HepG2 (cell line): ENCODE results near the gene RFFL. TPM values are rescaled to one million over a fixed set of nuclear protein-coding genes. Genes with fewer than 3 reads are reported as not detected.

Experiments used
- ATAC-seq: fragments of 200-7000 bp; cut with Tn5 transposase; 3 replicates; pipeline ENCODE4 v1.9.1; 2020; ENCODE audit warnings: mild to moderate bottlenecking, moderate library complexity
- BruUV-seq: library from RNA; stranded (reverse); fragments of 400-500 nt; replicated peaks from 2 replicates; lab custom pipeline; 2021; lab: Mats Ljungman, UMichigan
- CTCF ChIA-PET: fragments of 300-600 bp; formaldehyde crosslinking; extraction: SDS; loops from one replicate; lab custom pipeline; 2021; ENCODE audit warnings: low total read pairs, inconsistent platforms, low intra/inter-chr PET ratio; lab: Yijun Ruan, JAX
- POLR2A ChIA-PET: fragments of 350-600 bp; sonication (Branson Sonifier 250); formaldehyde crosslinking; loops from one replicate; lab custom pipeline; 2020; ENCODE audit warnings: antibody characterized with exemption, inconsistent platforms; lab: Yijun Ruan, JAX
- DNase-seq: peaks from one replicate; pipeline ENCODE4 v3.0.0-alpha.2; 2015; ENCODE audit warnings: low spot score
- FAIRE-seq: peaks from 3 replicates; lab custom pipeline; 2011; peaks lifted over from hg19 to GRCh38; lab: Jason Lieb, UNC
- H2AFZ ChIP-seq: one replicate; pipeline ENCODE4 v1.6.1; 2011; ENCODE audit warnings: low read length, inconsistent platforms
- H3K27ac ChIP-seq: fragments of 300-600 bp; 3 replicates; pipeline ENCODE4 v1.8.0; 2011; ENCODE audit warnings: mixed run types, mild to moderate bottlenecking, mixed read lengths, low read length, inconsistent platforms; ENCODE audit not compliant: insufficient read depth; ENCODE audit errors: extremely low read length
- H3K27me3 ChIP-seq, 2 experiments: fragments of 200-600 bp in 1 of 2; 2 replicates in 1 of 2; 3 replicates in 1 of 2; pipeline versions ENCODE4 v1.6.0 to v1.8.0; 2011; ENCODE audit warnings: low read length in 2 of 2, mild to moderate bottlenecking in 2 of 2, moderate library complexity in 2 of 2, inconsistent platforms in 1 of 2; ENCODE audit not compliant: insufficient read depth in 2 of 2, control insufficient read depth in 1 of 2
- H3K36me3 ChIP-seq, 2 experiments: fragments of 200-600 bp in 1 of 2; replicated peaks in 1 of 2; 2 replicates in 1 of 2; 3 replicates in 1 of 2; pipeline versions ENCODE4 v1.5.1 to v1.8.0; 2011; ENCODE audit warnings: low read length in 2 of 2, inconsistent platforms in 1 of 2; ENCODE audit not compliant: insufficient read depth in 2 of 2, control insufficient read depth in 1 of 2
- H3K4me1 ChIP-seq: 2 replicates; pipeline ENCODE4 v1.5.1; 2012; ENCODE audit warnings: low read length, inconsistent platforms; ENCODE audit not compliant: insufficient read depth
- H3K4me2 ChIP-seq: 2 replicates; pipeline ENCODE4 v1.6.0; 2011; ENCODE audit warnings: low read depth, low read length, inconsistent platforms
- H3K4me3 ChIP-seq, 3 experiments: fragments of 200-600 bp in 1 of 3; sonication (generic), shearing (Covaris generic) in 1 of 3; replicated peaks in 1 of 3; 2 replicates each; pipeline ENCODE4 v1.5.1; 2011 to 2016; ENCODE audit warnings: low read length in 3 of 3, inconsistent platforms in 2 of 3, low read depth in 2 of 3, mild to moderate bottlenecking in 2 of 3, control low read depth in 1 of 3, mixed read lengths in 1 of 3; ENCODE audit not compliant: insufficient read depth in 1 of 3
- H3K79me2 ChIP-seq: one replicate; pipeline ENCODE4 v1.6.1; 2011; ENCODE audit warnings: low read length, inconsistent platforms; ENCODE audit not compliant: insufficient read depth
- H3K9ac ChIP-seq: 2 replicates; pipeline ENCODE4 v1.6.0; 2011; ENCODE audit warnings: mild to moderate bottlenecking, low read depth, low read length, inconsistent platforms; ENCODE audit not compliant: insufficient read depth
- H3K9me3 ChIP-seq: 2 replicates; pipeline ENCODE4 v1.5.1; 2012; ENCODE audit warnings: mild to moderate bottlenecking, low read length
- H4K20me1 ChIP-seq: 2 replicates; pipeline ENCODE4 v1.6.0; 2011; ENCODE audit warnings: inconsistent platforms, mild to moderate bottlenecking, low read length, moderate library complexity; ENCODE audit not compliant: insufficient read depth
- AGO2 ChIP-seq: fragments of 200-400 bp; formaldehyde crosslinking; optimal IDR thresholded peaks from 2 replicates; pipeline ENCODE3; 2017; ENCODE audit warnings: mild to moderate bottlenecking, low read depth, low read length, moderate library complexity
- ATF4 ChIP-seq, 2 experiments: fragments of 450-650 bp in 1 of 2; sonication (generic) in 1 of 2; formaldehyde crosslinking; IDR thresholded peaks; 2 replicates each; pipeline versions ENCODE4 v1.5.0 to v1.8.0; 2020 to 2022; ENCODE audit warnings: mild to moderate bottlenecking in 1 of 2, missing genetic modification reagents in 1 of 2
- CCDC6 ChIP-seq: sonication (generic); formaldehyde crosslinking; IDR thresholded peaks from 2 replicates; pipeline ENCODE4 v1.8.1; 2022; ENCODE audit warnings: mild to moderate bottlenecking, missing genetic modification reagents, moderate library complexity
- HNRNPH1 ChIP-seq: fragments of 200-400 bp; formaldehyde crosslinking; optimal IDR thresholded peaks from 2 replicates; pipeline ENCODE3; 2017; ENCODE audit warnings: mild to moderate bottlenecking, low read depth, low read length
- KLF11 ChIP-seq: IDR thresholded peaks from 2 replicates; pipeline ENCODE4 v1.6.1; 2016; ENCODE audit warnings: missing compliant biosample characterization
- REL ChIP-seq: sonication (generic); formaldehyde crosslinking; conservative IDR thresholded peaks from 2 replicates; pipeline ENCODE4 v1.8.0; 2022; ENCODE audit warnings: mild to moderate bottlenecking, missing genetic modification reagents, moderate library complexity
- RFX5 ChIP-seq: IDR thresholded peaks from 2 replicates; pipeline ENCODE4 v1.6.1; 2011; ENCODE audit warnings: low read depth, low read length, improper control_type of control experiment
- SIN3A ChIP-seq: IDR thresholded peaks from 2 replicates; pipeline ENCODE4 v1.6.1; 2011; ENCODE audit warnings: low read depth, mild to moderate bottlenecking, control low read depth, low read length, borderline replicate concordance
- TAF1 ChIP-seq: sonication (generic); formaldehyde crosslinking; IDR thresholded peaks from 2 replicates; pipeline ENCODE4 v1.4.0; 2020; ENCODE audit warnings: missing genetic modification reagents
- ZNF234 ChIP-seq: sonication (generic); formaldehyde crosslinking; conservative IDR thresholded peaks from 2 replicates; pipeline ENCODE4 v1.5.1; 2020; ENCODE audit warnings: mild to moderate bottlenecking, missing genetic modification reagents
- ZNF260 ChIP-seq: sonication (generic); formaldehyde crosslinking; IDR thresholded peaks from 2 replicates; pipeline ENCODE4 v1.4.0; 2020; ENCODE audit warnings: missing genetic modification reagents, low read depth, mild to moderate bottlenecking, borderline replicate concordance
- ZNF441 ChIP-seq: sonication (generic); formaldehyde crosslinking; IDR thresholded peaks from 2 replicates; pipeline ENCODE4 v1.7.0; 2021; ENCODE audit warnings: missing genetic modification reagents, borderline replicate concordance
- ZNF772 ChIP-seq: sonication (generic); formaldehyde crosslinking; IDR thresholded peaks from 2 replicates; pipeline ENCODE4 v1.5.0; 2020; ENCODE audit warnings: mild to moderate bottlenecking, missing genetic modification reagents
- ZNF782 ChIP-seq: sonication (generic); formaldehyde crosslinking; IDR thresholded peaks from 2 replicates; pipeline ENCODE4 v1.4.0; 2020; ENCODE audit warnings: missing genetic modification reagents, mild to moderate bottlenecking, borderline replicate concordance
- ZNF879 ChIP-seq: sonication (generic); formaldehyde crosslinking; IDR thresholded peaks from 2 replicates; pipeline ENCODE4 v1.8.1; 2023; ENCODE audit warnings: missing genetic modification reagents
- WGBS: methylation state at CpG from one replicate; pipeline ENCODE4 v1.1.6; 2017; ENCODE audit warnings: low lambda C conversion rate; 5-methylcytosine and 5-hydroxymethylcytosine counted together
- in situ Hi-C: cut with HindIII; loops from 2 replicates; pipeline ENCODE4 v1.10.0; 2017; ENCODE audit warnings: low pct_unique_long_range_greater_than_20kb; ENCODE audit not compliant: extremely low pct_ligation_motif_present
- intact Hi-C: fragments of 100-400 bp; cut with micrococcal nuclease; formaldehyde crosslinking; loops from one replicate; pipeline ENCODE4 v1.10.0; 2022; ENCODE audit not compliant: unreplicated experiment
- polyA plus RNA-seq, 8 experiments: library from polyadenylated mRNA; depleted of rRNA in 3 of 8; stranded (reverse) in 7 of 8; unstranded in 1 of 8; fragments of >200 nt; fragmentation: Illumina TruSeq in 4 of 8; extraction: Trizol in 4 of 8; gene quantifications; 2 replicates each; pipeline versions ENCODE4 v1.2.1 to v1.2.3, GENCODE V29; 2011 to 2016; ENCODE audit warnings: low read depth in 4 of 8, missing spikeins in 1 of 8, mixed read lengths in 1 of 8; ENCODE audit not compliant: insufficient read depth in 1 of 8
- total RNA-seq, 5 experiments: library from RNA; depleted of rRNA; stranded (reverse); fragments of >200 nt; fragmentation: Illumina TruSeq; extraction: Trizol; gene quantifications; 2 replicates each; pipeline ENCODE4 v1.2.3, GENCODE V29; 2016; ENCODE audit warnings: low read depth in 1 of 5
- TF ChIP-seq, protein P1 (sequence below): sonication (generic); formaldehyde crosslinking; IDR thresholded peaks from 2 replicates; pipeline ENCODE4 v1.5.0; 2020; ENCODE audit warnings: mild to moderate bottlenecking, missing genetic modification reagents
- TF ChIP-seq, protein P2 (sequence below): sonication (generic); formaldehyde crosslinking; IDR thresholded peaks from 2 replicates; pipeline ENCODE4 v1.5.0; 2020; ENCODE audit warnings: missing genetic modification reagents, mild to moderate bottlenecking, borderline replicate concordance
- TF ChIP-seq, protein P3 (sequence below): sonication (generic); formaldehyde crosslinking; IDR thresholded peaks from 2 replicates; pipeline ENCODE4 v1.4.0; 2020; ENCODE audit warnings: low read depth, mild to moderate bottlenecking, missing genetic modification reagents
- TF ChIP-seq, protein P4 (sequence below): sonication (generic); formaldehyde crosslinking; IDR thresholded peaks from 2 replicates; pipeline ENCODE4 v1.8.0; 2023; ENCODE audit warnings: mild to moderate bottlenecking, missing genetic modification reagents

Gene RFFL
- total and polyA plus RNA-seq, 2 of the 13 experiments (the other 11 are each of a cell fraction or from before 2014, with no cell fraction given): 24.3 to 48.6 TPM

DNA sequence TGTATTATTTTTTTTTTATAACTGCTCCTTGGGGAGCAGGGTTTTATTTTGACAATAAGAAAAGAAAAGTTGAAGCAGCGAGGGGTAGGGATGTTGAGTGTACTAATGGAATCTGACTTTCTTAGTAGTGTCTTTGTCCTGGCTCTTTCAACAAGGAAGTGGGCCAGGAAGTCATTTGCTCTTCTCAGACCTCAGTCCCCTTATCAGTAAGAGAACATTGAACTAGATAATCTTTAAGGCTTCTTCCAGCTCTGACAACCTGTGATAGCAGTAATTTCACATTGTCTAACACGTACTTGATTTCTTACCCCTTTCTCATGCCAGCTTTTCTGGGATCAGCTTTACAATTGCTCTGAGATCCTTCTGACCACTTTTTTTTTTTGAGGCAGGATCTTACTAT, 74.9 kb downstream of the RFFL start:
- H3K9ac ChIP-seq: no peak overlapping the region
- no peak overlapping the region for H3K4me3 ChIP-seq
- DNase-seq: no peak
- H3K27ac ChIP-seq: no peak overlapping the region
- H3K9me3 ChIP-seq: no peaks in the 10 kb centered on the region
- no peaks in the 10 kb centered on the region for H4K20me1 ChIP-seq
- H3K36me3 ChIP-seq: peaks cover 12 to 72% of the 10 kb centered on the region in 2 experiments
- no peak overlapping the region for H2AFZ ChIP-seq
- no peak overlapping the region for H3K4me2 ChIP-seq
- 95% methylated on average over 2 of the region's 2 CpGs for WGBS
- H3K27me3 ChIP-seq: no peaks in the 10 kb centered on the region
- CTCF ChIA-PET: no interaction called here
- H3K4me1 ChIP-seq: peaks cover 10% of the 10 kb centered on the region
- no TSS peak for BruUV-seq
- ATAC-seq: no peak
- H3K79me2 ChIP-seq: peaks cover 8% of the 10 kb centered on the region
- intact Hi-C loops (no loop called here), in situ Hi-C loops (no loop called here)
- FAIRE-seq: no peak
- POLR2A ChIA-PET: no interaction called here
- TF ChIP-seq, protein P1, sequence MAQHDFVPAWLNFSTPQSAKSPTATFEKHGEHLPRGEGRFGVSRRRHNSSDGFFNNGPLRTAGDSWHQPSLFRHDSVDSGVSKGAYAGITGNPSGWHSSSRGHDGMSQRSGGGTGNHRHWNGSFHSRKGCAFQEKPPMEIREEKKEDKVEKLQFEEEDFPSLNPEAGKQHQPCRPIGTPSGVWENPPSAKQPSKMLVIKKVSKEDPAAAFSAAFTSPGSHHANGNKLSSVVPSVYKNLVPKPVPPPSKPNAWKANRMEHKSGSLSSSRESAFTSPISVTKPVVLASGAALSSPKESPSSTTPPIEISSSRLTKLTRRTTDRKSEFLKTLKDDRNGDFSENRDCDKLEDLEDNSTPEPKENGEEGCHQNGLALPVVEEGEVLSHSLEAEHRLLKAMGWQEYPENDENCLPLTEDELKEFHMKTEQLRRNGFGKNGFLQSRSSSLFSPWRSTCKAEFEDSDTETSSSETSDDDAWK (CRISPR knock-in tag): no peak
- no peak for TF ChIP-seq SIN3A
- TF ChIP-seq TAF1: no peak
- no peak for TF ChIP-seq REL
- TF ChIP-seq, protein P2, sequence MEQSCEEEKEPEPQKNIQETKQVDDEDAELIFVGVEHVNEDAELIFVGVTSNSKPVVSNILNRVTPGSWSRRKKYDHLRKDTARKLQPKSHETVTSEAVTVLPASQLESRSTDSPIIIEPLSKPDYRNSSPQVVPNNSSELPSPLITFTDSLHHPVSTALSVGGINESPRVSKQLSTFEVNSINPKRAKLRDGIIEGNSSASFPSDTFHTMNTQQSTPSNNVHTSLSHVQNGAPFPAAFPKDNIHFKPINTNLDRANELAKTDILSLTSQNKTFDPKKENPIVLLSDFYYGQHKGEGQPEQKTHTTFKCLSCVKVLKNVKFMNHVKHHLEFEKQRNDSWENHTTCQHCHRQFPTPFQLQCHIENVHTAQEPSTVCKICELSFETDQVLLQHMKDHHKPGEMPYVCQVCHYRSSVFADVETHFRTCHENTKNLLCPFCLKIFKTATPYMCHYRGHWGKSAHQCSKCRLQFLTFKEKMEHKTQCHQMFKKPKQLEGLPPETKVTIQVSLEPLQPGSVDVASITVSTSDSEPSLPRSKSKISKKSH (CRISPR knock-in tag): no peak
- TF ChIP-seq, protein P3, sequence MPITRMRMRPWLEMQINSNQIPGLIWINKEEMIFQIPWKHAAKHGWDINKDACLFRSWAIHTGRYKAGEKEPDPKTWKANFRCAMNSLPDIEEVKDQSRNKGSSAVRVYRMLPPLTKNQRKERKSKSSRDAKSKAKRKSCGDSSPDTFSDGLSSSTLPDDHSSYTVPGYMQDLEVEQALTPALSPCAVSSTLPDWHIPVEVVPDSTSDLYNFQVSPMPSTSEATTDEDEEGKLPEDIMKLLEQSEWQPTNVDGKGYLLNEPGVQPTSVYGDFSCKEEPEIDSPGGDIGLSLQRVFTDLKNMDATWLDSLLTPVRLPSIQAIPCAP (CRISPR knock-in tag): no peak
- no peak for TF ChIP-seq HNRNPH1
- TF ChIP-seq ZNF782 (CRISPR knock-in tag): no peak
- TF ChIP-seq, protein P4, sequence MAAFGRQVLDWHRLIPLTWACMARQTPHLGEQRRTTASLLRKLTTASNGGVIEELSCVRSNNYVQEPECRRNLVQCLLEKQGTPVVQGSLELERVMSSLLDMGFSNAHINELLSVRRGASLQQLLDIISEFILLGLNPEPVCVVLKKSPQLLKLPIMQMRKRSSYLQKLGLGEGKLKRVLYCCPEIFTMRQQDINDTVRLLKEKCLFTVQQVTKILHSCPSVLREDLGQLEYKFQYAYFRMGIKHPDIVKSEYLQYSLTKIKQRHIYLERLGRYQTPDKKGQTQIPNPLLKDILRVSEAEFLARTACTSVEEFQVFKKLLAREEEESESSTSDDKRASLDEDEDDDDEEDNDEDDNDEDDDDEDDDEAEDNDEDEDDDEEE (CRISPR knock-in tag): no peak
- TF ChIP-seq AGO2: no peak
- no peak for TF ChIP-seq ZNF234 (CRISPR knock-in tag)
- no peak for TF ChIP-seq CCDC6 (CRISPR knock-in tag)
- TF ChIP-seq KLF11 (CRISPR knock-in tag): no peak
- TF ChIP-seq RFX5: no peak
- TF ChIP-seq ZNF879 (CRISPR knock-in tag): no peak
- TF ChIP-seq ZNF441 (CRISPR knock-in tag): no peak
- no peak for TF ChIP-seq ZNF772 (CRISPR knock-in tag)
- TF ChIP-seq ATF4 (CRISPR knock-in tag; IDR thresholded peaks at IDR 0.05): no peak
- TF ChIP-seq ZNF260 (CRISPR knock-in tag): no peak
